Measurements from ENCODE around the gene KCNH1.

KCNH1 gene

DNA sequence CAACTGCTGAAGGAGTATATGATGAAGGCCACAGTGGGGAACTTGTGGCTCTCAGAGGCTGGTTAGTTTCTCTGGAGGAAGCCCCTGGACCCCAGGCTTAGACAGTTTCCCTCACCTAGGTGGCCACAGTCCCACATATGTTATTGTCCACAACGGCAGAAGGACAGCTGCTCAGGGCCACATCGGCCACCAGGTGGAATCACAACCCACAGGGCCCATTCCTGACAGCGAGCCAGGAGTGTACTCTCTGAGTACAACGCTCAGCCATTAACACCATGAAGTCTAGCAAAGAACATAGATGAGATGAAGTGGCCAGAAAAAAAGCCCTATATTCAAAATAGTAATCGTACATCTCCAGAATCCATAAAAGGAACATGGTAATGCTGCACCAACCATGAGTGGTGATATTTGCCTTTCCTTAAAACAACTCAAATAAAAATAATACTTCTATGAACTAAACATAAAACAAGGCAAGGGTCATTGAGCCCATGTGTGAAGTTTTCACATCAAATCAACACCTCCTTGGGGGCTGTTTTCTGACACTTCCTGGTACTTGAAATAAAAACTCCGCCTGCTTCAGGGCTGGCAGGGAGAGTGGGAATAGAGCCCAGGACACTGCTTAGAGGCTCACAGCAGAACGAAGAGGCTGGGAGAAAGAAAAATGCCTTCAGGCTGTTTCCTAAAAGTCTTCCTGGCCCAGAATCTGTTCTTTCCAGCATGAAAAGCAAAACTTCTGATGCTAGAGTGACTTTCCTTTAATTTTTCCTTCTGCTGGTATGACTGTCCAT, 421.9 kb downstream of the KCNH1 start:
- DNase-seq (ENCODE audit: low read depth), result no peak

DNA sequence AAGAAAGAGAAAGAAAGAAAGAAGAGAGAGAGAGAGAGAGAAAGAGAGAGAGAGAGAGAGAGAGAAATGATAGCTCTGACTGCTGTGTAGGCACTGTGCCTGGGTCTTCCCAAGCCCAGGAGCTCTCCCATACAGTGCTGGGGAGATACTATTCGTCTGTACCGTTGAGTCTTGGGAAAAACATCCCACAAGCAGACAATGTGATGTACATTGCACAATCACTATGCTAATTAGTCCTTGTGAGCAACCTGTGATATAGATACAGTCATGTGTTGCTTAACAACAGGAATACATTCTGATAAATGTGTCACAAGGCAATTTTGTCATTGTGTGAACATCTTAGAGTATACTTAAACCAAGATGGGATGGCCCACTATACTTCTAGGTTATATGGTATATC, 424.2 kb downstream of the KCNH1 start:
- no peak for DNase-seq (ENCODE audit: low read depth)

DNA sequence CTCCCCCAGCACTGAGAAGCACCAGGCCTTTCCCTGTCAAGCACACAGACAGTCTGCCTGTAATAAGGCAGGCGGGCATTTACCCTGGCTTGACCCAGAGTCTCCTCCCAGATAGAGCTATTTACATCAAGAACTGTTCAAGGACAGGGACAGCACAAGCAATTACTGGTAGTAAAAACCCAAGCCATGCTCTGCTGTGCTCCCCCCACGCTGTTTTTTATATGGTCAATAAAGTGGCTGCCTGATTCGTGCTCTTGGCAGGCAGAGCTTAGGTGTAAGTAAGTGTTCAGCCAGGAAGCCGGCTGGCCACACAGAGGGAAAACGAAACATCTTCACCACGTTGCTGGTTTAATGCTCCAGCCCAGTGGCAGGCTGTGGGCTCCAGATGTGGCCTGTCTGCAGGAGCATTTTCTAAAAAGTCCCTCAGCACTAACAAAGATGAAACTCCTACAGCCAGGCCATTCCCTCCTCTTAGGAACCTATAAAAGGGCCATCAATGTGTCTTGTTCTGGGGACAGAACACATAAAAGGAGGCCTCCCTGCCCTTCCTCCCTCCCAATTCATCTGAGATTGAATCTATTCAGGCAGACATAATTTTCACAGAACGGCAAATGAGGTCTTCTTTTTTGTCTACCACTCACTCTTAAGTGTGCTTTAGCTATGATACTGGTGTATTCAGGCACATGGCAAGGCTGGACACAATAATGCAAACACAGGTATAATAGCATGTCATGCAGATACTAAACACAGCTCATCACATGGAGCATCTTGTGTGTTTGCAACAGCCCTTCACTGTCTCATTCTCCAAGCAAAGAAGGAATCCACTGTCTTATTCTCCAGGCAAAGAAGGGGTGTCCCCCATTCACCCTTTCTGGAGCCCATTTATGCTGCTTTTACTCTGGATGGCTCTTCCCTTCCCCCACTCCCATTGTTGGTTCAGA, 426.4 kb downstream of the KCNH1 start:
- no peak for DNase-seq (ENCODE audit: low read depth)

DNA sequence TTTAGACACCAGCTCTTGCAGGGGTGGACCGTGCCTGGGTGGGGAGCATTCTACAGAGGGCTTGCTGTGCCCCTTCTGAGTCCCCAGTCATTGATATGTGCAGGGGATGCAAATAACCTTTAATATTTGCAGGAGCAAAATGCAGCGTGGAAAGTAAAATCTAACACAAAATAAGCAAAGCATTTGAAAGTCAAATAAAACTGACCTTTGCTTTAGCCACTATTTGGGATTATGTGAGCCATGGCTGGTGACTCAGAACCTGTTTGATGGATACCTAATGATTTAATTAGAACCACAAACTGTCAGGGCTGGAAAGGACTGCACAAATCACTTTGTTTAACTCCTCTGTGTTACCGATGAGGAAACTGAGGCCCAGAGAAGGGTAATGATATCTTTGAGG, 427.7 kb downstream of the KCNH1 start:
- no peak for DNase-seq (ENCODE audit: low read depth)

DNA sequence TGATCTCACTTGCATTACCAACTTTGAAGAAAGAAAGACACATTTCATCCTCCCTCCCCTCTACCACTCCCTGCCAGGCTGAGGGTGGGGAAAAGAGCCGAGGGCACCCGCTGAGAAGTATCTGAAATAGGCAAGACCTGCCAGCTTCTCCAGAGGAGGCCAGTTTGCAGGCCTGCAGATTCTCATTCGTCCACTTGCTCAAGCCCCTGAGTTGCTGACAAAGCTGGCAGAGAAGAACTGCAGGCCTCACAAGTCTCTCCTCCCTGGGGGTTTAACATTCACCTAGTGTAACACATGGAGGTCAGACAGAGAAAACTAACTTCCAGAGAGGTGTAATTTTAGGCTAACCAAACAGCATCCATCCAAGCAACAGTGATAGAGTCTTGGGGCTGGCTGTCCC, 428.9 kb downstream of the KCNH1 start:
- no peak for DNase-seq (ENCODE audit: low read depth)

DNA sequence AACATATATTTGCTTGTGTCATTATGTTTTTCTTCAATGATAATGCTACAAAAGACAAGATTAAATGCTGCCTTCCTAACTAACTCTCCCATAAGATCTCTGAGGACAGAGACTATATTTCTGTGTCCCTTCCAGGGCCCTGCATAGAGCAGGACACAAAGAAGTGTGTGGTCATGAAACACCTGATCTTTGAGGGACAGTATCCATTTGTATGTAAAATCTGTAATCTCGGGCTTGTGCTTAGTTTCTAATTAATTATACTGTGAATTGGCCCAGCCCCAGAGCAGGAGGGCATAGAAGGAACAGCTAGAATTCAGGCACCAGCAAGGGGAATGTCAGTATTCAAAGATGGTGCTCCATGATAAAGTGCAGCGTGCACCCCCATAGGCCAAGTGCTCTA, 430.4 kb downstream of the KCNH1 start:
- DNase-seq (ENCODE audit: low read depth), result no peak

DNA sequence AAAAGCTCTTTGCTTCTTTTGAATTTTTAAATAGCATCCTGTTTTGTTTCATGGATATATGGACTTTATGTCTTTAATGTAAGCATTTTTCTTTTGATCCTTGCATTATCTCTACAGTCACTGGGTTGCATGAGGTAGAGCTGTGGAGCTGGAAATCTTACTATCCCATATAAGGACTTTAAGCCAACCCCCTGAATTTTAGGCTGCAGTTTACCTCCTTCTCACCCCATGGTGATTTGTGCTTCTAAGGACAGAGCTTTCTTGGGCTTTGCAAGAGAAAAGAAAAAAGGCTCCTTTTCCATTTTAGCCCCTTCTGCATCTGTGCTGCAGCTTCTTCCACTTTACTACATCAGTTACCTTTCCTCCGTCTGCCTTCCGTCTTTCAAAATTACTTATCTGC, 431.4 kb downstream of the KCNH1 start:
- no peak for DNase-seq (ENCODE audit: low read depth)

DNA sequence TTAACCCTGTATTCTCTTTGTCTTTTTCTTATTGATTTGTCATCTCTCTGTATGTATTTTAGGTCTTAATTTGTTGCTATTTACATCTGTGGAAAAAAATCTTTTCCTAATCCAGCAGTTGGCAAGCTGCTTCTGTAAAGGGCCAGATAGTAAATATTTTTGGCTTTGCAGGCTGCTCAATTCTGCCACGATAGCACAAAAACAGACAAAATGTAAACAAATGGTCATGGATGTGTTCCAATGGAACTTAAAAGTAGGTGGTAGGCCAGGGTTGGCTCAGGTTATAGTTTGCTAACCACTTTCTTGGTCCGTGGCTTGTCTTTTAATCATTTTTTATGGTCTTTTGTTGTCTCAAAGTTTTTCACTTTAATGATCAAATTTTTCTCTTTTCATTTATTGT, 433.4 kb downstream of the KCNH1 start:
- no peak for DNase-seq (ENCODE audit: low read depth)

DNA sequence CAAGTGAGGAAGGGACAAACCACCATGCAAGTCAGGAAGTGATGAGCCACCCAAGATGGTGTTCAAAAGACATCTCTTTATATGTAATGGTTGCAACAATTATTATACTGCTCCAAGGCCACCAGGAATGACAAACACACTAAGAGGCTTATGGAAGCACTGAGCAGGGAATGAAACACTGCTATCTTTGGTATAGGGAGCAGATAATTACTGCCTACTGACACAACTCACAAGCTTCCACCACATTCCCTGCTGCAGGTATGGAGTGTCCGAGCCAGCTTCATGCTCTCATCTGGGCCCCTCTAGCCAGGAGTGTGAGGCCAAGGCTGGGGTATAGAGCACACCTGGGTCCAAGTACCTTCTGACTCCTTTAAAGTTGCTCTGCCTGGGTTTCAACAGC, 433.9 kb downstream of the KCNH1 start:
- no peak for DNase-seq (ENCODE audit: low read depth)

DNA sequence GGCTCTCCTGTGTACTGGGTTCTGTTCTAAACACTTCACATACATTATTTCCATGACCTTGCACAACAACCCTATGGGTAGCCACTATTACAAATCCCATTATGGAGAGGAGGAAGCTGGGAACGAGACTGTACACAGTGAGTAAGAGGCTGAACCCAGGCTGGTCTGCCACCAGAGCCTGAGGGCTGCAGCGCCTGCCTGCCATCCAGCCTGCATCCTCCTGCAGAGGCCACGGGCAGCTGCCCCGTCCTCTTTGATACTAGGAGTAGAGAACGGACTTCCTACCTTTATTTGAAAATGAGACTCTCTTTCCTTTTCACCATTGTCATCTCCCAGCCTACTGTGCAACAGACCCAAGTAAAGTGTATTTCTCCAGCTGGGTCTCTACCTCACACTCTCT, 435.3 kb downstream of the KCNH1 start:
- no peak for DNase-seq (ENCODE audit: low read depth)

DNA sequence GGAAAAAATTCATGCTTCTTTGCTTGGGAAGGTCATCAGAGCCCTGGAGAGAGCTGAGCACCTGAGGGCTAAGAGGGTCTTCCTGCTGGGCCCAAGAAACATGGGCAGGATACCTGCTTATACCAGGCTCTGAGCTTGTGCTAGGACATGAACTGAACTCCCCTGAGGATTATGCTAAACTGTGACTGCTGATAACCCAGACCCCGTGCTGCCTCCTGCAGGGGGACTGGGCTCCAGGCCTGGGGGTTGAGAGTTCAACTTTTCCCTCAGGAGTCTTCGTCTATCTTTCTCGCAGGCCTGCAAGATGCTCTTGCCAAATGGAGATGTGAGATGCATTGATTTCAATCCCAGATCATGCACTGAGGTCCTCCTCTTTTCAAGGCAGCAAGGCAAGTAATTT, 436.8 kb downstream of the KCNH1 start:
- no peak for DNase-seq (ENCODE audit: low read depth)

DNA sequence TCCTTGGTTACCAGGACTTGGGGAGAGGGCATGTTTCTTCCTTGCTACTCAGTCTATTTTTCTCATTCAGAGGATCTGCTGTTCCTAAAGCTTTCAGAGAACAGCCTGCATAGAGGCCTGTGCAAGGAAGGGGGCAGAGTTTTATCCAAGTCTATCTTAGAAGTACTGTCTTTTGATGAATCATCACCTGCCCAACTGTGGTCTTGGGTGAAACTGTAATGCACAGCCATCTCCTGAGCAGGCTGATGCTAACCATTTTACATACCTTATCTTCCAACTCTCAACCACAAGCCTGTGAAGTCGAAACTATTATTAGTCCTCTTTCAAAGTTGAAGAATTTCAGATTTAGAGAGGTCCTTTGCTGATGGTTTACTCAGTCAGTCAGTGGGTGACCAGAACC, 437.2 kb downstream of the KCNH1 start:
- no peak for DNase-seq (ENCODE audit: low read depth)

DNA sequence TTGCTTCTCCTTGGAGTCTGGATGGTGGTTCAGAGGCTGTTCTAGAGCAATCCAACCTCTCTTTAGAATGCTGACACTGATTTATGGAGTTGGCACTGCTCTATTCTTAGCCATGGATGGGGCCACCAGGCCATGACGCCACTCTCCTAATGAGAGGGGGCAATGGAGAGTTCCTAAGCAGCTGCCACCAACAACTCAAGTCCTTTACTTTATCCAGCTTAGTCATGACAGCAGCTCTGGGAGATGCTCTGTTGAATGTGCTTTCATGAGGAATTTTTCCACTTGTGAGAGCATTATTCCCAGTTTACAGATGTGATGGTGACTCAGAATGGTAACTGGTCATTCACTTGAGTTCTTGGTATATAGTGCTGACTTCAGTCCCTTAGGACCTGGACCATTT, 438.9 kb downstream of the KCNH1 start:
- DNase-seq (ENCODE audit: low read depth), result no peak

DNA sequence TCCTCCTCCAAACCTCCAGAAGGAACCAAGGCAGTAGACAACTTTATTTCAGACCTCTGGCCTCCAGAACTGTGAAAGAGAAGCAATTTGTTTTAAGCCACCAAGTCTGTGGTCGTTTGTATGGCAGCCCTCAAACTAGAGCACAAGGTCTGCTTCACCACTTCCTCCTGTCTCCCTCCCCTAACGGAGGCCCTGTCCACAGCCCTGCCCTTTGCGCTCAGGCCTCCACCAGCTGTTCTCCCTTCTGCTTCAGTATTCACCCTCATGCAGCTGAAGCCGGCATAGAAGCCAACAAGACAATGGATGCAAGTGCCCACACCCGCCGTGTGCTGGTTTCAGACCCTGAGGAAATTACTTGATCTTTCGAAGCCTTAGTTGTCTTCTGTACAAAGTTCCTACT, 441.2 kb downstream of the KCNH1 start:
- no peak for DNase-seq (ENCODE audit: low read depth)

DNA sequence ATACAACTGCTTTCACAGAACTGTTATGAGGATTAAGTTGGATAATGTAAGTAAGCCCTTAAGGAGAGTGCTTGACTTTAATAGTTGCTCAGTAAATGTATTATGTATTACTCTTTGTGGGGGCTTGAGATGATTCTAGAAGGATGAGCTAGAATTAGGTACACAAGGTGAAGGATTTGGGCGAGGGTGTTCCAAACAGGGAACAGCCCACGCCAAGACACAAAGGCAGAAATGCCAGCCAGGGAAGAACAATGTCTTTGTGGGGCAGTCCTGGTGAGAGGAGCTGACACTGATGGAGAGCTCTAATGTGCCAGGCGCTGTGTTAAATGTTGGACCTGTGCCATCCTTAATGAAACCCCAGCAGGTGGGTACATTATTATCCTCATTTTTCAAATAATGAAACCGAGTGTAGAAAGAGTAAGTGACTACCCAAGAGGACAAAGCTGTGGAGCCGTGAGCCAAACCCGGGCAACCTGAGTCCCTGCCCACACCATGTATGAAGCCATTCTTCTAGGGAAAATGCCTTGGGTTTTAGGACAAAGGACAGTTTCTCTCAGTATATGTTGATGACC, 442.8 kb downstream of the KCNH1 start:
- DNase-seq (ENCODE audit: low read depth), result no peak

DNA sequence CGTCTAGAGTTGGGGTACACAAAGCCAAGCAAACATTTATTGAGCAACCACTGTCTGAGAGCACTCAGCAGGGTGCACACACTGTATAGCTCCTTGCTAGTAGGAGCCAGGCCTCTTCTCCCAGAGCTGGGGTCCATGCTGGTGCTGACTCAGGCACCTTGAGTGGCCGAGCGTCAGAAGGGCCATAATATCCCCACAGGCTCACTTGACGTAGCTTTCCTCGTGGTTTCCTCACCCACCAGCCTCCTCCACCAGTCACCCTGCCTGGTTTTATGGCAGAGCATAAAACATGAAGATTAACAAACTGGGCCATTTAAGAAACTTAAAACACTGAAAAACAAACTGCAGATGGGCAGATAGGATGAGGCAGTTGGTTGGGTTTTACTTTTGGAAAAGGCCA, 443.7 kb downstream of the KCNH1 start:
- DNase-seq (ENCODE audit: low read depth), result no peak

DNA sequence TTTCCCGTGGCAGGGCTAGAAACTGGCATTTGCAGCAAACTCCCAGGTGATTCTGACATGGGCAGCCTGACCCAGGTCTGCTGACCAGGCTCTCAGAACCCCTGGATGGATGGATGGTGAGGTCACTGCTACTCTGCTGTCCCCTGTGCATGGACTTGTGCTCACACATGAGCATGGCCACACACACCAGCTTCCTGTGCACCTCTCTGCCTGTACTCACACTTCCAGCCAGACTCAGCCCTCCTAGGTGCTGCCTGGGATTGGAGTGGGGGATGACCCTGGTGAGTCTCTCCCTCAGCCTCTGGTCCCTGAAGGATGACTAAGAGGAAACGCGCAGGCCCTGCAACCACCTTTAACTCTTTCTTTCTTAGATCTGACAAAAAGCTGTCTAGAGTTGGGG, 444.1 kb downstream of the KCNH1 start:
- no peak for DNase-seq (ENCODE audit: low read depth)

DNA sequence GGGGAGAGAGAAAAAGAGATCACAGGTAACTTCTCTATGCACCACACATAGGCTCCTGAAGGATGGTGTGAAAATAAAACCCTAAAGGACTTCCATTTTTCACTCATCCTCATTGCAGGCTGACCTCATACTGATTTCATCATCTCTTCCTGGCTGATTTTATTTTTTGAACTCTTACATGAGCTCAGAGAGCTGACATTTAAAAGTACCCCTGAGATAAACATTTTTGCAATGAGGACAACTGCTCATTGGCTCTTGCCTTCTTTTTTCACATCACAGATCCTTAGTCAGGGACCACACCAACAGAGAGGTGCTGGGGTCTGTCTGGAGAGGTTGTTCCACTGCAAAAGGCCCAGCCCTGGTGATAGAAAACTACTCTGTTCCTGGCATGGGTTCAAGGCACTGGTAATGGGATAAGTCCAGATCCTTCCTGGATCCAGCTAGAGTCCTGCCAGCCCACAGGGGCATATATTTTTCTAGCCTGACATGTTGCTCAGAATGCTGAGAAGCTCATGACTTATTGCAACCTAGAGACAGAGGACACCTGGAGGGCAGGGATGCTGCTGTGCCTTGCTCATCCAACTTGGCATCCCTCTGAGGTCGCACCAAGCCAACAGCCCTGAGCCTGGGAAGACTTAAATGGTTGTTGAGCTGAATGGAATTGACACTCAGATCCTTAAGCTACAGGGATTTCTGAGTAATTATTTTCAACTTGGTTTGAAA, 445.3 kb downstream of the KCNH1 start:
- no peak for DNase-seq (ENCODE audit: low read depth)

DNA sequence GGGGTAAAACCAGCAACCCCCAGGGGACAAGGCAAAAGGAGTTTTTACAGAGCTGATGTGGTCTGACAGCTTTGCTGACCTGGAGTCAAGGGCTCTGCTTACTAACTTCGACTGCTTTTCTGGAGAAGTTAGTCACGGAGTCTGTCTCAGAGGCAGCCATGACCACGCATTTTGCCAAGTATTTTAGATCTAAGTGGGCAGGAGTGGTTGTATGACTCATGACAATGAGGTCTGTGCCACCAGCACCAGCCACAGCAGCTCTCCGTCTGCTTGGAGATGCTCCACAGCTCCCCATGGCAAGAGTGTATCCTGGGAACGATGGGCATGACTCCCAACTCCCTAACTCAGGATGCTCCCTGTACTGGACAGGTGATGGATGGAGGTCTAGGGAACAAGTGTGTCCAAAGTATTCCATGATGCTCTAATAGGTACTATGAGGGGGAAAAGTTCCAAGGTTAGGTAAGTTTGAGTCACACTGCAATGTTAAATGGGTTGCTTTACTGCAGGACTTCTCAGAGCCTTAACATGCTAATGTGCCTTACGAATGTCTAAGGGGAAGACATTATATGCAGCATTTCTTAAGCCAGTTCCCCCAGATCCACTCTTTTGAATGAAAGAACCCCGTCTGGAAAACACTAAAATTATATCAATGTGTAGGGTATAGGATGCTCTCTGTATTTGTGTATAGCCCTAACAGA, 446.2 kb downstream of the KCNH1 start:
- no peak for DNase-seq (ENCODE audit: low read depth)

DNA sequence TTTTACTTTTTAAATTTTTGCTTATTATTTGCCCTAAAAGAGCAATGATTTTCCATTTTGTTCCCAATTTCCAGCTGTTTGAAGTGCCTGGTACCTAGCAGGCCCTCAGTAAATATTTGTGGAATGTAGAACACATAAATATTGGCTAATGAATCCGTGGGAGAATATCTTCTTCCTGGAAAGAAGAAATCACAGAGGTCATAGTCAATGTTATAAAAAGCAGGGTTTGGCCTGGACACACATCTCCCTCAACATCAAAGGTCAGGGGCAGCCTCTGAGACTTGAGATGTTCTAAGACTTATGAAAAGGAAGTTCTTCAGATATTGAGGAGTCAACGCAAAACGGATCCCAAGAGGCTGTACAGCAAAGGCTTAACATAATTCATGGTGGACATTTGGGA, 447.1 kb downstream of the KCNH1 start:
- no peak for DNase-seq (ENCODE audit: low read depth)

DNA sequence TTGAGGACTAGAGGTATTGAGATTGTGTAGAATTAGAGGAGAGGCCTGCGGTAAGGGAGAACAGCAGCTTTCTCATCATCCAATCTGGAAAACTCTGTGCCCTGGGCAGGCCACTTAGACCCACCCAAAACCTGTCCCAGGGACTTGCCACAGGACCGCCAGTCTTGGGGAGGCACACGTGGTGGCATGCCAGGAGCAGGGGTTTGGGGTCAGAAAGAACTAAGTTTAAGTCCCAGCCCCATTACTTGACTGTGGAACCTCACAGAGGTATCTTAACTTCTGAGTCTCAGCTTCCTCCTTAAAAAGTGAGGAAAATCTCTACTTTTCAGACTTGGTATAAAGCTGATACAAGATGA, 448.7 kb downstream of the KCNH1 start:
- no peak for DNase-seq (ENCODE audit: low read depth)

Measured in fibroblast of the conjunctiva (primary cell).